ENCODE measurements around the gene URB1.

DNA sequence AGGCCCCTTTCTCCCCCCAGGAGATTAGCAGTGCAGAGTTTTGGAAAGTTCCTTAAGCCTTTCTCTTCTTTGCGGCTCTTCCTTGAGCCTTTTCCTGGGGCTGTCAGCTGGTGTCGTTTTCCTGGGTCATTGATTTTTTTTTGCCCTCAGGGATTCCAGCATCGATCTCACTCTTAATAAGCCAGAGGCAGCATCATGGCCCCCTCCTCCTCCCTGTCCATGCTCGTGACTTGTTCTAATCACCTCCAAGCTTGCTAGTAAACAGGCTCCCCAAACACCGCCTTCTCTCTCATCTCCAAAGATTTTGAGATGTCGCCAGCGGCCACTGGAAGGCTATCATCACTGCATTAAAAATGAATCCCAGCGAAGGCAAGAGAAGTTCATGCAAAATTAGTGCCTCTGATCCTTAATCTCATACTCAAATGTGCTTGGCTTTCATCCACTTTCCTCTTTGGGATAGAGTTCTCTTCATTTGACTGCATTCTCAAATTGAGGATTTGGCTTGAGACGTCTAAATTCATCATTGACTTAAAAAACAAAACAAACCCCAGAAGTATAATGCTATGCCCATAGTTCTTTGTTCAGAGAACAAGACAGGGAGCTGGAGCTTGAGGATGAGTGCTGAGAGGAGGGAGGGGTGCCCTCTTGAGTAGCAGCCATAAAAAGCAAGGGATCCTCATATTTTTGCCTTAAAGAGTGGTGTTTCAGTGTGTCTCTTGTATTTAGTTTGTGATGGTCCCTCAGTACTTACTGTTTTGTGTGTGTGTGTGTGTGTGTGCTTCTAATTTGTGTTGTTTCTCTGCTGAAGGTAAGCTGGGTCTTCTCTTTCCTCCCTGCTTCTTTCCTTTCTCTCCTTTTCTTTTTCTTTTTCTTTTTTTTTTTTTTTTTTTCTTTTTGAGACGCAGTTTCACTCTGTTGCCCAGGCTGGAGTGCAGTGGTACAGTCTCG, 22.9 kb upstream of the URB1 start:
- TF ChIP-seq, protein P1, sequence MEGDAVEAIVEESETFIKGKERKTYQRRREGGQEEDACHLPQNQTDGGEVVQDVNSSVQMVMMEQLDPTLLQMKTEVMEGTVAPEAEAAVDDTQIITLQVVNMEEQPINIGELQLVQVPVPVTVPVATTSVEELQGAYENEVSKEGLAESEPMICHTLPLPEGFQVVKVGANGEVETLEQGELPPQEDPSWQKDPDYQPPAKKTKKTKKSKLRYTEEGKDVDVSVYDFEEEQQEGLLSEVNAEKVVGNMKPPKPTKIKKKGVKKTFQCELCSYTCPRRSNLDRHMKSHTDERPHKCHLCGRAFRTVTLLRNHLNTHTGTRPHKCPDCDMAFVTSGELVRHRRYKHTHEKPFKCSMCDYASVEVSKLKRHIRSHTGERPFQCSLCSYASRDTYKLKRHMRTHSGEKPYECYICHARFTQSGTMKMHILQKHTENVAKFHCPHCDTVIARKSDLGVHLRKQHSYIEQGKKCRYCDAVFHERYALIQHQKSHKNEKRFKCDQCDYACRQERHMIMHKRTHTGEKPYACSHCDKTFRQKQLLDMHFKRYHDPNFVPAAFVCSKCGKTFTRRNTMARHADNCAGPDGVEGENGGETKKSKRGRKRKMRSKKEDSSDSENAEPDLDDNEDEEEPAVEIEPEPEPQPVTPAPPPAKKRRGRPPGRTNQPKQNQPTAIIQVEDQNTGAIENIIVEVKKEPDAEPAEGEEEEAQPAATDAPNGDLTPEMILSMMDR (IDR thresholded peaks at IDR 0.05): no peak
- TF ChIP-seq POLR2AphosphoS5 (IDR thresholded peaks at IDR 0.05): no peak

Data from transverse colon (tissue), 4 donors.